Activated CD4-positive, alpha-beta T cell treated with anti-CD3 and anti-CD28 coated beads, Interleukin-2, amount 50 U/mL, for 24 hours (primary cell): ENCODE measurements around the gene MRPS27.
"Not testable (repeated sequence)": the region's sequence is repeated elsewhere in the genome, so short reads cannot be mapped to it uniquely, and the experiment has no call there.

Experiments used
- DNase-seq, 2 donors: peaks; one replicate each; pipeline ENCODE4 v3.0.0-alpha.2; 2020; ENCODE audit warnings: low read depth in 1 of 2, low spot score in 1 of 2

Gene MRPS27

GRCh38 chr5:72326306-72326649 is 6.2 kb upstream of the MRPS27 start:
- no peak for DNase-seq

GRCh38 chr5:72325566-72326305 is 5.7 kb upstream of the MRPS27 start:
- no peak for DNase-seq

GRCh38 chr5:72324189-72324825 is 4.3 kb upstream of the MRPS27 start:
- DNase-seq = no peak

GRCh38 chr5:72319435-72319975 is 535 bp downstream of the MRPS27 start:
- peak; percentile 8 to 21 for DNase-seq

- DNase-seq = no peak
Measured at GRCh38 chr5:72314571-72315172, 5.4 kb downstream of the MRPS27 start.

- DNase-seq = no peak
Measured at GRCh38 chr5:72313141-72313540, 6.9 kb downstream of the MRPS27 start.

GRCh38 chr5:72308853-72309191 is 11.2 kb downstream of the MRPS27 start:
- no peak for DNase-seq

- peak; percentile 89 to 93 for DNase-seq
Measured at GRCh38 chr5:72307968-72308852, 11.8 kb downstream of the MRPS27 start.

GRCh38 chr5:72307573-72307967 is 12.5 kb downstream of the MRPS27 start:
- DNase-seq = no peak

- DNase-seq = no peak
Measured at GRCh38 chr5:72305194-72306142, 14.6 kb downstream of the MRPS27 start.

- DNase-seq = no peak
Measured at GRCh38 chr5:72302171-72302570, 17.9 kb downstream of the MRPS27 start.

- DNase-seq = no peak
Measured at GRCh38 chr5:72301557-72301956, 18.5 kb downstream of the MRPS27 start.

- no peak for DNase-seq
Measured at GRCh38 chr5:72300590-72301339, 19.3 kb downstream of the MRPS27 start.

- no peak for DNase-seq
Measured at GRCh38 chr5:72298711-72299110, 21.3 kb downstream of the MRPS27 start.

- DNase-seq = not testable (repeated sequence)
Measured at GRCh38 chr5:72298136-72298535, 21.9 kb downstream of the MRPS27 start.

- no peak for DNase-seq
Measured at GRCh38 chr5:72296256-72296655, 23.8 kb downstream of the MRPS27 start.

GRCh38 chr5:72295539-72295938 is 24.5 kb downstream of the MRPS27 start:
- DNase-seq = no peak

- DNase-seq = no peak
Measured at GRCh38 chr5:72294473-72294872, 25.6 kb downstream of the MRPS27 start.

- DNase-seq = no peak
Measured at GRCh38 chr5:72293495-72294055, 26.5 kb downstream of the MRPS27 start.
